Stimulated activated CD4-positive, alpha-beta T cell treated with anti-CD3 and anti-CD28 coated beads, Interleukin-4, amount 100 ng/mL, for 4 hours (primary cell): Measurements from ENCODE around the gene KCNN3.
A peak's percentile ranks its signal among the peaks of the same experiment; 100 is the strongest.

Source experiments
- DNase-seq, 2 experiments: peaks; one replicate each; pipeline ENCODE4 v3.0.0-alpha.2; 2020

Gene KCNN3

GRCh38 chr1:154788110-154788870 is 81.8 kb downstream of the KCNN3 start:
- no peak for DNase-seq

GRCh38 chr1:154786804-154787570 is 83.1 kb downstream of the KCNN3 start:
- DNase-seq, result no peak

GRCh38 chr1:154784924-154785531 is 85.1 kb downstream of the KCNN3 start:
- DNase-seq, result peak; percentile 22 to 72

- DNase-seq, result no peak
Observed at GRCh38 chr1:154784416-154784815, 85.7 kb downstream of the KCNN3 start.

GRCh38 chr1:154783976-154784375 is 86.1 kb downstream of the KCNN3 start:
- no peak for DNase-seq

GRCh38 chr1:154780541-154780940 is 89.5 kb downstream of the KCNN3 start:
- no peak for DNase-seq

GRCh38 chr1:154779551-154780189 is 90.4 kb downstream of the KCNN3 start:
- DNase-seq, result no peak

- no peak for DNase-seq
Observed at GRCh38 chr1:154778944-154779343, 91.1 kb downstream of the KCNN3 start.

GRCh38 chr1:154778275-154778674 is 91.8 kb downstream of the KCNN3 start:
- DNase-seq, result no peak

- DNase-seq, result no peak
Observed at GRCh38 chr1:154777781-154778180, 92.3 kb downstream of the KCNN3 start.

GRCh38 chr1:154777154-154777553 is 92.9 kb downstream of the KCNN3 start:
- DNase-seq, result no peak

GRCh38 chr1:154775621-154776605 is 94.2 kb downstream of the KCNN3 start:
- no peak for DNase-seq

GRCh38 chr1:154774175-154774855 is 95.8 kb downstream of the KCNN3 start:
- DNase-seq, result no peak

- DNase-seq, result no peak
Observed at GRCh38 chr1:154773551-154773950, 96.5 kb downstream of the KCNN3 start.

GRCh38 chr1:154772606-154773506 is 97.2 kb downstream of the KCNN3 start:
- no peak for DNase-seq

GRCh38 chr1:154772056-154772455 is 98.0 kb downstream of the KCNN3 start:
- no peak for DNase-seq

- no peak for DNase-seq
Observed at GRCh38 chr1:154770897-154771594, 99.0 kb downstream of the KCNN3 start.

GRCh38 chr1:154769193-154769895 is 100.7 kb downstream of the KCNN3 start:
- no peak for DNase-seq
